Progenitor cell of endocrine pancreas (in vitro differentiated cells): ENCODE results near the gene ZNF860. TPM values are rescaled to one million over a fixed set of nuclear protein-coding genes. Genes with fewer than 3 reads are reported as not detected.

ENCODE experiments used
- DNase-seq: peaks from one replicate; pipeline ENCODE4 v3.0.0; 2021; ENCODE audit warnings: low spot score; ENCODE audit not compliant: unreplicated experiment
- H3K27ac Mint-ChIP-seq: 2 replicates; pipeline ENCODE4 v1.8.0; 2021; ENCODE audit warnings: mild to moderate bottlenecking, moderate library complexity, mixed read lengths
- H3K27me3 Mint-ChIP-seq: 2 replicates; pipeline ENCODE4 v1.8.0; 2021; ENCODE audit warnings: mixed read lengths
- H3K36me3 Mint-ChIP-seq: 2 replicates; pipeline ENCODE4 v1.8.0; 2022; ENCODE audit warnings: mixed read lengths; ENCODE audit not compliant: insufficient read depth
- H3K4me1 Mint-ChIP-seq: 2 replicates; pipeline ENCODE4 v1.8.0; 2021; ENCODE audit warnings: low read depth, mixed read lengths
- H3K4me3 Mint-ChIP-seq: 2 replicates; pipeline ENCODE4 v1.8.0; 2021; ENCODE audit warnings: low read depth, mild to moderate bottlenecking, moderate library complexity, mixed read lengths
- H3K9me3 Mint-ChIP-seq: 2 replicates; pipeline ENCODE4 v1.8.0; 2021; ENCODE audit warnings: low read depth, mixed read lengths
- CTCF ChIP-seq: fragments of 200-600 bp; sonication (generic); IDR thresholded peaks from one replicate; pipeline ENCODE4 v1.5.0; 2021; ENCODE audit warnings: antibody characterized with exemption, mild to moderate bottlenecking; ENCODE audit not compliant: unreplicated experiment
- total RNA-seq: library from RNA; stranded (reverse); gene quantifications from 2 replicates; pipeline ENCODE4 v1.2.1, GENCODE V29; 2021

ZNF860 gene
- total RNA-seq, 1 donor from 2014 or later: 2.1 TPM

GRCh38 chr3:31947162-31947561 is 34.4 kb upstream of the ZNF860 start:
- Mint-ChIP-seq H3K4me3 (no peak overlapping the region), H3K4me1 (peaks cover 12% of the 10 kb centered on the region), H3K36me3 (no peaks in the 10 kb centered on the region), H3K27me3 (peaks cover 11% of the 10 kb centered on the region), H3K9me3 (peaks cover 11% of the 10 kb centered on the region), H3K27ac (no peak overlapping the region)
- TF ChIP-seq CTCF: no peak
- DNase-seq: no peak

- H3K27me3 Mint-ChIP-seq: peaks cover 11% of the 10 kb centered on the region
- H3K27ac Mint-ChIP-seq: no peak overlapping the region
- H3K4me3 Mint-ChIP-seq: no peak overlapping the region
- TF ChIP-seq CTCF: no peak
- peaks cover 9% of the 10 kb centered on the region for H3K9me3 Mint-ChIP-seq
- H3K36me3 Mint-ChIP-seq: no peaks in the 10 kb centered on the region
- H3K4me1 Mint-ChIP-seq: peaks cover 12% of the 10 kb centered on the region
- no peak for DNase-seq
Measured at GRCh38 chr3:31947671-31948091, 33.9 kb upstream of the ZNF860 start.

GRCh38 chr3:31948280-31948679 is 33.3 kb upstream of the ZNF860 start:
- no peak overlapping the region for H3K4me3 Mint-ChIP-seq
- H3K36me3 Mint-ChIP-seq: no peaks in the 10 kb centered on the region
- H3K27me3 Mint-ChIP-seq: peaks cover 11% of the 10 kb centered on the region
- no peak for TF ChIP-seq CTCF
- no peak overlapping the region for H3K27ac Mint-ChIP-seq
- peaks cover 12% of the 10 kb centered on the region for H3K4me1 Mint-ChIP-seq
- peaks cover 5% of the 10 kb centered on the region for H3K9me3 Mint-ChIP-seq
- no peak for DNase-seq

GRCh38 chr3:31952205-31952604 is 29.3 kb upstream of the ZNF860 start:
- TF ChIP-seq CTCF: no peak
- H3K4me1 Mint-ChIP-seq: peaks cover 12% of the 10 kb centered on the region
- H3K27me3 Mint-ChIP-seq: peaks cover 7% of the 10 kb centered on the region
- no peak overlapping the region for H3K4me3 Mint-ChIP-seq
- no peak overlapping the region for H3K27ac Mint-ChIP-seq
- H3K36me3 Mint-ChIP-seq: no peaks in the 10 kb centered on the region
- no peak for DNase-seq
- peaks cover 12% of the 10 kb centered on the region for H3K9me3 Mint-ChIP-seq

- Mint-ChIP-seq H3K4me1 (peaks cover 8% of the 10 kb centered on the region), H3K36me3 (no peaks in the 10 kb centered on the region), H3K27me3 (peaks cover under 1% of the 10 kb centered on the region), H3K4me3 (no peak overlapping the region), H3K9me3 (peaks cover 12% of the 10 kb centered on the region), H3K27ac (no peak overlapping the region)
- TF ChIP-seq CTCF: no peak
- no peak for DNase-seq
Measured at GRCh38 chr3:31953091-31953490, 28.5 kb upstream of the ZNF860 start.
